Measurements from ENCODE around the gene KIF17.
"Not testable (repeated sequence)": the region's sequence is repeated elsewhere in the genome, so short reads cannot be mapped to it uniquely, and the experiment has no call there.

Gene KIF17

DNA sequence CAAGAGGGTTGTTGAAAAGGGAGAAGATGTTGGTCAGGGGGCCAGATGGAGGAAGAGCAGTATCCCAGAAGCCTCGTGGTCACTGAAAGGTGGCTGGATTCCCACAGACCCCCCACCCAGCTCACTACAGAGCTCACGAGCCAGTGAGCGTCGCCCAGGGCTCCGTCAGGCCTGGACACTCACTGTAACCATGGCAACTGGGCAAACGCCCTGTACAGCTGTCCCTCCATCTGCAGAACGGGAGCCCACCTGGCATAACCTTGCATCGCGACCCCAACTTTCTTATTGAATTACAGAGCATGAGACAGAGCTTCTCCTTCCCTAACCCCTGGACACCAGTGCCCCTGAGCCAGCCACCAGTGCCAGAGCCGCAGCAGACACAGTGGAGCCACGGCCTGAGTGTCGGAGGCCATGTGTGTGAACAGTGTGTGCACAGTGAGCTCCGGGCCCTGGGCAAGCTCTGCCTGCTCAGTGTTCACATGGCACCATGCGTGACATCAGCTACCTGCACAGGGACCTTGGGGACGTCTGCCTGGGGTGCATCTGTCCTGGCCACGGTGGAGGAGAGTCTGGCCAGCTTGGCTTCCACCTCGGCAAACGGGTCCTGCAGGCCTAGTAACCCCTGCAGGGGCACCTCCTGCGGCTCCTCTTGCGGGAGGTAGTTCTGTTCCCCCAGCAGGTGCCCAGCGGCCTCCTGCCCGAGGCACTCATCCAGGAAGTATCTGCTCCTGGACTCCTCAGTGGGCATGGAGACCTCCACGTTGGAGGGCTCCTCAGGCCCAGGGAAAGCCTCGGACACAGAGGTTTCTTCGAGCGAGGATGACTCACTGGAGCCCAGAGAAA is 30.7 kb downstream of the KIF17 start:
- DNase-seq (ENCODE audit: low spot score), result no peak

- no peak for DNase-seq (ENCODE audit: low spot score)
These were observed 32.1 kb downstream of the KIF17 start for GRCh38 chr1:20685741-20686140.

DNA sequence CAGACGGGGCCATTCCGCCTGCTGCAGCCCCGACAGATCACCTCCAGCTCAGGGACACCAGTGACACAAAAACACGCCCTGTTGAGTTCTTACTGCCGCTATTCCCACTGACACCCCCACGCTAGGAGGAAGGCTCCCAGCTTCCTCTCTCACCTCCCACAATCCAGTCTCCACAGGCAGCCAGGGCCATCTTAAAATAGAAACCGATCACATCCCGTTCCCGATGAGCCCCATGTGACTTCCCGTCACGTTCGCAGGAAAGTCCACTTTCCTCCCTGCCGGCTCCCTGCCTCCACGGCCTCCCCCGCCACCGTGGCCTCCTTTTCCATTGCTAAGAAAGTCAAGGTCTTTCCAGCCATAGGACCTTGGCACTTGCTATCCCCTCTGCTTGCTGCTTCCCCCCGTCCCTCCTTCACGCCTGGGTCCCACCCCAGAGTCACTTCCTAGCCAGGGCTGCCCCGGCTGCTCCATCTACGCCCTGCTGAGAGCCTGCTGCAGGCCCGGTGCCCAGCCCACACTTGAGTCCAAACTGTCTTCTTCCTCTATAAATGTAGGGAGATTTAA is 32.6 kb downstream of the KIF17 start:
- DNase-seq (ENCODE audit: low spot score), result peak; percentile 69

- DNase-seq (ENCODE audit: low spot score), result no peak
These were observed 33.2 kb downstream of the KIF17 start for GRCh38 chr1:20684651-20685050.

DNA sequence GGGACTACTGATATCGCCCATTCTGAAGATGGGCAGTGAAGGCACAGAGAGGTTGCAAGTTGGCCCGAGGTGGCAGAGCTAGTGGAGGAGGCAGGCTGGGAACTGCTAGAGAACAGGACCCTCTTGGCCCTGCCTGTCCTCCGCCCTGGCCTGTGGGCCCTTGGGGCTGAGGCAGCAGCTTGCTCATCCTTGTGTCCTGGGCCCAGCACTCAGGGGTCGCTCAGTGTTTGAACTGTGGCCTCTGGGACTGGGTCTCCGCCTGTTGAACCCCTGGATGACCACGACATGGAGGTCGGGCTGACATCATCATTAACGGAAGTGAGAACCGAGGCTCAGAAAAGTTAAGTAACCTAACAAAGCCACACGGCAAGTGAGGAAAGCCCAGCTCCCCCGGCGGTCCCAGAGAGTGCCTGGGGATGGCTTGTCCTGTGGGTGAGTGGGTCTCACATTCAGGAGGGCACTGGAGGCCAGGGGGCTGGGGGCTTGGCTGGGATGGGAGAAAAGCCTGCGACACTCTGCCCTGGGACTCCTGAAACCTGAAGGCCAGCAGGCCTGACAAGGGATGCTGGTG is 33.7 kb downstream of the KIF17 start:
- no peak for DNase-seq (ENCODE audit: low spot score)

DNA sequence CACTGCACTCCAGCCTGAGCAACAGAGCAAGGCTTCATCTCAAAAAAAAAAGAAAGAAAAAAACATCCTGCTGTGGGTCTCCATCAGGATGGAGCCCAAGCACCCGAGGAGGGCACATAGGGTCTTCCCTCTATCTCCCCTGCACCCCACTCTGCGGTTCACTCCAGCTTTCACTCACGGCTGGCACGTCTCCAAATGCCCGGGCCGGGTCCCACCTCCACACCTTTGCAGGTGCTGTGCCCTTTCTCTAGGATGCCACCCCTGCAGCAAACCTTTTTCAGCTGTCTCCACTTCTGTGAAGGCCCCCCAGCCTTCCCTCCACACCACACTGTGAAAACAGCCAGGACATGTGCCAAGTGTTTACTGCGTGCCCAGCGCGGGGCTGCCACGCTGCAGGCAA is 34.2 kb downstream of the KIF17 start:
- no peak for DNase-seq (ENCODE audit: low spot score)

- no peak for DNase-seq (ENCODE audit: low spot score)
These were observed 35.1 kb downstream of the KIF17 start for GRCh38 chr1:20682571-20683236.

GRCh38 chr1:20681999-20682398 is 35.8 kb downstream of the KIF17 start:
- DNase-seq (ENCODE audit: low spot score), result no peak

- DNase-seq (ENCODE audit: low spot score), result no peak
These were observed 37.5 kb downstream of the KIF17 start for GRCh38 chr1:20680269-20680668.

GRCh38 chr1:20678599-20678998 is 39.2 kb downstream of the KIF17 start:
- peak; percentile 26 for DNase-seq (ENCODE audit: low spot score)

- DNase-seq (ENCODE audit: low spot score), result not testable (repeated sequence)
These were observed 44.2 kb downstream of the KIF17 start for GRCh38 chr1:20673626-20674025.

GRCh38 chr1:20672265-20672632 is 45.6 kb downstream of the KIF17 start:
- DNase-seq (ENCODE audit: low spot score), result no peak

GRCh38 chr1:20670936-20671335 is 46.9 kb downstream of the KIF17 start:
- no peak for DNase-seq (ENCODE audit: low spot score)

- no peak for DNase-seq (ENCODE audit: low spot score)
These were observed 49.2 kb downstream of the KIF17 start for GRCh38 chr1:20668581-20668980.

- no peak for DNase-seq (ENCODE audit: low spot score)
These were observed 51.0 kb downstream of the KIF17 start for GRCh38 chr1:20666804-20667203.

- DNase-seq (ENCODE audit: low spot score), result no peak
These were observed 51.7 kb downstream of the KIF17 start for GRCh38 chr1:20666146-20666545.

- DNase-seq (ENCODE audit: low spot score), result no peak
These were observed 52.1 kb downstream of the KIF17 start for GRCh38 chr1:20665726-20666125.

GRCh38 chr1:20663969-20664715 is 53.7 kb downstream of the KIF17 start:
- no peak for DNase-seq (ENCODE audit: low spot score)

DNA sequence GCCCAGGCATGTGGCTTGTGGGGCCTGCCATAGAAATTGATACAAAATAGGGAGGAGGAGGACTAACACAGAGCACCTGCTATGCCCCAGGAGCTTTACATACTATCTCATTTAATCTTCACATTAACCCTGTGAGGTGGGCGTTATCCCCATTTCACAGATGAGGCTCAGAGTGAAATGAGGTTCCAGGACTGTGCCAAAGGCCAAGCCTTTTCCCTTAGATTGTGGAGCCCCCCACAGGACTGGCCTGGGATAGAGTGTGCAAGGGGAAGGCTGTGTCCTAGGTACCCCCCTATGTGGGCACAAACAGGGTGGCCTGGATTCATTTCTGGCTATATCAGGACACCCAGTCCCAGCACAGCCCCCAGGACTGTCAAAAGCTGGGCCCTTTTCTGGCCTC is 54.4 kb downstream of the KIF17 start:
- DNase-seq (ENCODE audit: low spot score), result no peak

GRCh38 chr1:20662110-20662475 is 55.7 kb downstream of the KIF17 start:
- no peak for DNase-seq (ENCODE audit: low spot score)

GRCh38 chr1:20661207-20662109 is 56.3 kb downstream of the KIF17 start, which contains the start of gene DDOST:
TSS of gene DDOST (minus strand) at chr1:20661369. CDS start at chr1:20661350, 19 bp downstream.
- DNase-seq (ENCODE audit: low spot score), result peak; percentile 98
